Mucosa of descending colon (tissue), 3 donors: ENCODE results near the gene CARD19. TPM values are rescaled to one million over a fixed set of nuclear protein-coding genes. Genes with fewer than 3 reads are reported as not detected.
A peak's percentile ranks its signal among the peaks of the same experiment; 100 is the strongest.

Experiments used
- ATAC-seq: fragments of 200-7000 bp; cut with Tn5 transposase; one replicate; pipeline ENCODE4 v1.9.1; 2020; ENCODE audit warnings: mild to moderate bottlenecking, moderate library complexity
- DNase-seq, 3 donors: peaks; one replicate each; pipeline ENCODE4 v3.0.0-alpha.2; 2020
- H3K36me3 ChIP-seq: fragments of 200-600 bp; one replicate; pipeline ENCODE4 v1.8.0; 2021; ENCODE audit warnings: low read depth, mild to moderate bottlenecking
- H3K4me1 ChIP-seq: fragments of 200-600 bp; one replicate; pipeline ENCODE4 v1.8.0; 2021; ENCODE audit warnings: low read depth, mild to moderate bottlenecking
- H3K4me3 ChIP-seq: fragments of 200-600 bp; one replicate; pipeline ENCODE4 v1.8.0; 2021; ENCODE audit warnings: mild to moderate bottlenecking
- H3K9me3 ChIP-seq: fragments of 200-600 bp; one replicate; pipeline ENCODE4 v1.8.0; 2021; ENCODE audit warnings: mild to moderate bottlenecking
- CTCF ChIP-seq: fragments of 200-600 bp; IDR thresholded peaks from one replicate; pipeline ENCODE4 v1.8.0; 2022; ENCODE audit warnings: antibody characterized with exemption, mild to moderate bottlenecking
- intact Hi-C, 2 donors: fragments of 100-400 bp; cut with DNase I in 1 of 2; cut with micrococcal nuclease in 1 of 2; formaldehyde crosslinking; loops; one replicate each; pipeline versions ENCODE4 v1.11.0 to v1.11.1; 2022; cut with DNase I, micrococcal nuclease
- long read RNA-seq, 2 donors: library from polyadenylated mRNA; unstranded; transcript quantifications; one replicate each; pipeline ENCODE4 v2.0.0, GENCODE V29; 2019 to 2021
- total RNA-seq, 3 donors: library from RNA; stranded (reverse); fragmentation: NEBNext Ultra II Directional in 2 of 3; extraction: Animal tissue kit (Norgen Biotek cat#: 25700) in 2 of 3; gene quantifications; one replicate each; pipeline versions ENCODE4 v1.2.1 to v1.2.4, GENCODE V29; 2021 to 2023
- donor health status: DM: no; HTN: no; CAD: no; lungs with moderate emphysema.
- donor health status: DM: no; HTN: no; CAD: no.
- donor health status: DM: no; HTN: yes; CAD: no.

Gene CARD19, protein sequence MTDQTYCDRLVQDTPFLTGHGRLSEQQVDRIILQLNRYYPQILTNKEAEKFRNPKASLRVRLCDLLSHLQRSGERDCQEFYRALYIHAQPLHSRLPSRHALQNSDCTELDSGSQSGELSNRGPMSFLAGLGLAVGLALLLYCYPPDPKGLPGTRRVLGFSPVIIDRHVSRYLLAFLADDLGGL
- total RNA-seq, result 10 to 100 TPM; 39.1 to 47.8 (median 44.2) TPM
- long read RNA-seq, donor 1, transcript CARD19-201 (6 exons, 855 nt), result minor isoform, 7 of 47 reads
- long read RNA-seq, donor 1, transcript CARD19-207 (6 exons, 759 nt), result major isoform, 21 of 47 reads
- long read RNA-seq, donor 1, transcript CARD19-206 (2 exons, 2,690 nt), result minor isoform, 8 of 47 reads
- long read RNA-seq, donor 1, partial matches to known transcripts, result 0 of 47 reads
- long read RNA-seq, donor 1, other reads (novel, unspliced or antisense), result 8 of 47 reads
- long read RNA-seq, donor 2, transcript CARD19-207 (6 exons, 759 nt), result minor isoform, 11 of 30 reads
- long read RNA-seq, donor 2, transcript CARD19-201 (6 exons, 855 nt), result major isoform, 12 of 30 reads
- long read RNA-seq, donor 2, partial matches to known transcripts, result 1 of 30 reads
- long read RNA-seq, donor 2, other reads (novel, unspliced or antisense), result 4 of 30 reads

GRCh38 chr9:93096131-93096802, at the start of gene CARD19:
CARD19 (plus strand) TSS chr9:93096217; CDS start chr9:93096346, 129 bp downstream.
- intact Hi-C loops, result no loop called here
- ATAC-seq (peak; percentile 41), DNase-seq (peak; percentile 78 to 90 (median 88))
- Histone ChIP-seq H3K4me1 (peaks cover 50% of the 10 kb centered on the region), H3K4me3 (peak within 1 kb of the TSS; percentile 84), H3K36me3 (no peaks in the 10 kb centered on the region), H3K9me3 (no peaks in the 10 kb centered on the region)
- TF ChIP-seq CTCF, result no peak

GRCh38 chr9:93048566-93049448, 47.2 kb upstream of the CARD19 start:
- intact Hi-C loops, result no loop called here
- H3K4me3 ChIP-seq, result no peak overlapping the region
- TF ChIP-seq CTCF, result no peak
- no peaks in the 10 kb centered on the region for H3K36me3 ChIP-seq
- ATAC-seq (no peak), DNase-seq (peak in 1 of 3 donors; percentile 26)
- no peaks in the 10 kb centered on the region for H3K9me3 ChIP-seq
- H3K4me1 ChIP-seq, result no peaks in the 10 kb centered on the region

- Histone ChIP-seq H3K9me3 (no peaks in the 10 kb centered on the region), H3K4me3 (no peak overlapping the region), H3K4me1 (no peaks in the 10 kb centered on the region), H3K36me3 (no peaks in the 10 kb centered on the region)
- DNase-seq, result peak in 1 of 3 donors; percentile 17
- no peak for TF ChIP-seq CTCF
- no peak for ATAC-seq
- intact Hi-C loops, result no loop called here
These were observed 46.5 kb upstream of the CARD19 start for GRCh38 chr9:93049491-93049890.

DNA sequence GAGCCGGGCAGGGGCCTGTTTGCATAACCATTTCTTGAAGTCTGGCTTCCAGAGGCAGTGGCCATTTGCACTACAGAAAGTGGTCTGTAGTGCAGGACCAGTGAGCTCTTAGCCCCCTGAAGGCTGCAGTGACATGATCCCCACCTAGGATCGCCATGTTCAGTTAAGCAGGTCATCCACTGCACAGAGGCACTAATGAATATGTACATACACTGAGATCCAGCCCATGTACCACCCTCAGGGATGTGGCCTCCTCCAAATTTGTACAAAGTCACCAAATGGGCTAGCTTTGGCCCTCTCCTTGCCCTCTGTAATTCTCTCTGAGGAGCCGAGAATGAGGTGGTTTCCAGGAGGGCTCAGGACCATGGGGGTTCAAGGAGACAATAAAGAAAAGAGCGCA, 45.8 kb upstream of the CARD19 start:
- TF ChIP-seq CTCF, result no peak
- Histone ChIP-seq H3K36me3 (no peaks in the 10 kb centered on the region), H3K9me3 (no peaks in the 10 kb centered on the region), H3K4me3 (no peak overlapping the region), H3K4me1 (no peaks in the 10 kb centered on the region)
- intact Hi-C loops, result no loop called here
- ATAC-seq (no peak), DNase-seq (peak in 1 of 3 donors; percentile 3)

- Histone ChIP-seq H3K36me3 (no peaks in the 10 kb centered on the region), H3K9me3 (no peaks in the 10 kb centered on the region), H3K4me3 (no peak overlapping the region), H3K4me1 (no peaks in the 10 kb centered on the region)
- ATAC-seq, result peak; percentile 34
- intact Hi-C loops, result no loop called here
- DNase-seq, result peak in 1 of 3 donors; percentile 39
- no peak for TF ChIP-seq CTCF
These were observed 44.3 kb upstream of the CARD19 start for GRCh38 chr9:93051680-93052089.
